Muscle of leg (tissue), 11 donors: Measurements from ENCODE around the gene ALDH18A1. TPM values are rescaled to one million over a fixed set of nuclear protein-coding genes. Genes with fewer than 3 reads are reported as not detected.
"Not testable (repeated sequence)": the region's sequence is repeated elsewhere in the genome, so short reads cannot be mapped to it uniquely, and the experiment has no call there.

Experiments
- DNase-seq: peaks from one replicate; pipeline ENCODE4 v3.0.0; 2013
- H3K27ac ChIP-seq: one replicate; pipeline ENCODE4 v1.5.1; 2013; ENCODE audit warnings: mild to moderate bottlenecking, low read length, control low read depth
- H3K27me3 ChIP-seq: one replicate; pipeline ENCODE4 v1.6.1; 2013; ENCODE audit warnings: low read length; ENCODE audit not compliant: control insufficient read depth, insufficient read depth
- H3K36me3 ChIP-seq: one replicate; pipeline ENCODE4 v1.6.1; 2013; ENCODE audit warnings: low read length; ENCODE audit not compliant: control insufficient read depth, insufficient read depth
- H3K4me1 ChIP-seq: one replicate; pipeline ENCODE4 v1.6.1; 2013; ENCODE audit warnings: low read length; ENCODE audit not compliant: control insufficient read depth, insufficient read depth
- H3K4me3 ChIP-seq: one replicate; pipeline ENCODE4 v1.5.1; 2013; ENCODE audit warnings: low read length, control low read depth
- H3K9me3 ChIP-seq: replicated peaks from 2 replicates; pipeline ENCODE4 v1.6.1; 2013; ENCODE audit warnings: low read depth, low read length; ENCODE audit not compliant: control insufficient read depth
- WGBS: methylation state at CpG from one replicate; pipeline ENCODE4 v1.1.5; 2013; ENCODE audit warnings: missing lambda C conversion rate; ENCODE audit not compliant: insufficient coverage; 5-methylcytosine and 5-hydroxymethylcytosine counted together
- polyA plus RNA-seq, 8 donors: library from polyadenylated mRNA; unstranded; fragments of 120-200 nt; gene quantifications; one replicate each; pipeline versions ENCODE4 v1.2.1 to v1.2.3, GENCODE V29; 2013; ENCODE audit warnings: inconsistent platforms in 1 of 8, low replicate concordance in 1 of 8; ENCODE audit not compliant: insufficient read length in 8 of 8, insufficient read depth in 1 of 8
- total RNA-seq: library from RNA; stranded (reverse); fragments of 120-200 nt; gene quantifications from one replicate; pipeline ENCODE4 v1.2.4, GENCODE V29; 2013

ALDH18A1 gene
- total and polyA plus RNA-seq, 9 donors, result 37.1 to 70.3 (median 45.5) TPM

DNA sequence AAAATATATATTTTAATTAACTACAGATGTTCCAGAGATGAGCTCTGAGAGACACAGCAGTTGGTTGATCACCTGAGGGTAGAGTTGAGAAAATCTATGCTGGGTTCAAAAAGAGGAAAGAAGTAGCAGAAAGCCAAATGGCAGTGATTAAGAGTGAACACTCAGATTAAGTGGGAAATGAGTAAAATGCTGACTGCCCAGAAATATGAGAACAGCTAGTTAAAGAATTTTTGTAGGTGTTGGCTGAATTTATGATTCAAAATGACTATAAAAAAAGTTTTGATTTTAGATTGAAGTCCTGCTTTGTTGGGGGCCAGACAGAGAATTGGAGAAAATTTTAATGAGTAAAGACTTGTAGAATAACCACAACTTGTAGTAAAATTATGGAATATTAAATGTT lies 27.5 kb upstream of the ALDH18A1 start:
- no peaks in the 10 kb centered on the region for H3K4me1 ChIP-seq
- no peaks in the 10 kb centered on the region for H3K27me3 ChIP-seq
- no peaks in the 10 kb centered on the region for H3K9me3 ChIP-seq
- H3K36me3 ChIP-seq, result peaks cover 46% of the 10 kb centered on the region
- DNase-seq, result no peak
- H3K27ac ChIP-seq, result no peak overlapping the region
- no peak overlapping the region for H3K4me3 ChIP-seq

DNA sequence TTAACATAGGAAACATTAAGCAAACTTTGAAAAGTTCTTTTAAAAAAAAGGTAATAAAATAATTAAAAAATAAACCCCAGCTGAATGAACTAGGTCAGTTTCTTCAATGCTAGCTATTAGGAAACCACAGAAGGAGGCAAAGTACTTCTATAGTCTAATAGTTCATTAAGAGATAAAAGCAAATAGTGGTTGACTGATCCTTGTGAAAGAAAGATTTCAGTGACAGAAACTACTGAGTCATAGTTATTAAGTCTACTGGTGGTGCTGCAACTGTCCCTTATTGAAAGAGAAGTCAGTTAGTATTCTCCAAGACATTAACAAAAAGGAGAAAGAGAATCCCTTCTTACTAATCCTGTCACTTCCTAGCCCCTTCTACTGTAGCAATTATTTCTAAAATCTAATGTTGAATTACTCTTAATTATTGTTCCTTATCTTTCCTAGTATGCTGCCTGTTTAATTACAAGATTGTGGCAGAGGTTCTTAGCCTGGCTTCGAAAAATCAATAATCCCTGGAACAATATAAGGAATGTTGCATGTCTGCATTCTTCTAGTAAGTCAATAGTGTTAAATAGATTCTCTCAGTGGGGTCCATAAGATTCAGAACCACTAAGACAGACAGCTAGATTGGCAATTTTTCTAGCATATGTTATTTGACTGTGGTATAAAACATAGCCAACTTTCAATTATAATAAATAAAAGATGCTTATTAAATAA lies 19.0 kb upstream of the ALDH18A1 start:
- H3K4me3 ChIP-seq, result no peak overlapping the region
- WGBS, result no CpG with 5 or more reads among the region's 1 CpG
- H3K36me3 ChIP-seq, result peaks cover 17% of the 10 kb centered on the region
- no peak overlapping the region for H3K27ac ChIP-seq
- H3K27me3 ChIP-seq, result no peaks in the 10 kb centered on the region
- H3K4me1 ChIP-seq, result no peaks in the 10 kb centered on the region
- H3K9me3 ChIP-seq, result no peaks in the 10 kb centered on the region
- DNase-seq, result no peak

DNA sequence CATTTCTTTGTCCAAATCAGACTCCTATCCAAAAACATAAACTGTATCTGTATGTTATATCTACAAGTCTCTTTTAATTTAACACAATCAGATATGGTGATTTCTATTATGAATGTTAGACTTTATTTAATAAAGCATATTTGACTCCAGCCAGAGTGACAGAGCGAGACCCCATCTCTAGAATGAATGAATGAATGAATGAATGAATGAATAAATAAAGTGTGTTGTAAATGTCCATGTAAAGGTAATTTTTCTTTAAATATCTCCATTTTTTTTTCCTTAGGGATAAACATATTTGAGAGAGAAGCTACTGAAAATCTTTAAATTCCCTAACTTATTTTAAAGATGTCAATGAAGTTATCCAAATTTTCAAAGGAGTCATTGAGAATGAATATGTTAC lies 18.1 kb upstream of the ALDH18A1 start:
- peaks cover 12% of the 10 kb centered on the region for H3K36me3 ChIP-seq
- no peaks in the 10 kb centered on the region for H3K4me1 ChIP-seq
- no peak overlapping the region for H3K4me3 ChIP-seq
- no CpG with 5 or more reads among the region's 1 CpG for WGBS
- no peak for DNase-seq
- no peak overlapping the region for H3K27ac ChIP-seq
- H3K27me3 ChIP-seq, result no peaks in the 10 kb centered on the region
- H3K9me3 ChIP-seq, result no peaks in the 10 kb centered on the region

DNA sequence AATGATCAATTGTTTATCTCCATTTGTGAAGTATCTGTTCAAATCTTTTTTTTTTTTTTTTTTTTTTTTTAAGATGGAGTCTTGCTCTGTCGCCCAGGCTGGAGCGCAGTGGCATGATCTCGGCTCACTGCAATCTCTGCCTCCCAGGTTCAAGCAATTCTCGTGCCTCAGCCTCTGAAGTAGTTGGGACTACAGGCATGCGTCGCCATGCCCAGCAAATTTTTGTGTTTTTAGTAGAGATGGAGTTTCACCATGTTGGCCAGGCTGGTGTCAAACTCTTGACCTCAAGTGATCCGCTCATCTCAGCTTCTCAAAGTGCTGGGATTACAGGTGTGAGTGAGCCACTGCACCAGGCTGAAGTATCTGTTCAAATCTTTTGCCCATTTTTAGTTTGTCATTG lies 16.1 kb upstream of the ALDH18A1 start:
- not testable (repeated sequence) for H3K27ac ChIP-seq, H3K4me1 ChIP-seq, H3K4me3 ChIP-seq, DNase-seq, H3K9me3 ChIP-seq, H3K27me3 ChIP-seq
- WGBS, result 97% methylated on average over 4 of the region's 7 CpGs
- H3K36me3 ChIP-seq, result peaks cover 14% of the 10 kb centered on the region

DNA sequence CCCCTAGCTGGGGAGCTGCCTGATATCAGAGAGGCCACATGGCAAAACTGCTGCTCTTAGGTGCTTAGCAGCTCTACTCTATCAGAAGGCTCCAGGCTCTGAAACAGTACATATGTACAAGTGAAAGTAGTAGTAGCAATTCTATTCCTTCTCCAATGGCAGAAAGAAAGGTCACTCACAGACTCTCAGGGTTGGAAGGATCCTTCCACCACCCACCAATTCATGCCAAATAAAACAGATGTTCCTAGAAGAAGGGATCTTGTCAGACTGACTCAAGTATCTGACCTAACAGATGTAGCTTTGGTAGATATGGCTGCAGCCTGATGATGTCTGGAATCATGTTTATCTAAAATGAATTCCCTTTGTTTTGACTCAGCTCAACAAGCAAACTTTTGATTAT lies 8.0 kb upstream of the ALDH18A1 start:
- H3K4me3 ChIP-seq, result no peak overlapping the region
- H3K27ac ChIP-seq, result no peak overlapping the region
- no peaks in the 10 kb centered on the region for H3K4me1 ChIP-seq
- DNase-seq, result no peak
- H3K36me3 ChIP-seq, result peaks cover 12% of the 10 kb centered on the region
- H3K9me3 ChIP-seq, result no peaks in the 10 kb centered on the region
- no peaks in the 10 kb centered on the region for H3K27me3 ChIP-seq

DNA sequence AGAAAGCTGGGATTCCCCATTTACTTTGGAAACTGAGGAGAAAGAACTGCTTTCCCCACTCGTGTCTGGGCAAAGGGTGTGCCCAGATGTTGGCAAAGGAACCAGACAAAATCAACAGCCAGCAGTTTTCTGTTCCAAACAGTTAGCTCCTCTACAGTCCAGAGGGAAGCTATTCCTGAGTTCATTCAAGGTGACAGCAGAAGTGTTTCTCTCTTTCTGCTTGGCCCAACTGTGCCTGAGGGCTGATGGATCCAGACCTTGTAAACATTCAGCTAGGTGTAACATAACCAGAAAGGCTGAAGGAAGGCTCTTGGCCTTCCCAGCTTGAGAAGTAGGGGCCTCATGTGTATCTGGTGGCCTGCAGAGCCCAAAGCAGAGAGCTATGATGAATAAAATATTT lies 7.0 kb upstream of the ALDH18A1 start:
- WGBS, result 57% methylated on average over 1 of the region's 1 CpG
- H3K27me3 ChIP-seq, result no peaks in the 10 kb centered on the region
- H3K27ac ChIP-seq, result no peak overlapping the region
- no peaks in the 10 kb centered on the region for H3K9me3 ChIP-seq
- no peaks in the 10 kb centered on the region for H3K4me1 ChIP-seq
- DNase-seq, result no peak
- H3K36me3 ChIP-seq, result peaks cover 9% of the 10 kb centered on the region
- no peak overlapping the region for H3K4me3 ChIP-seq

DNA sequence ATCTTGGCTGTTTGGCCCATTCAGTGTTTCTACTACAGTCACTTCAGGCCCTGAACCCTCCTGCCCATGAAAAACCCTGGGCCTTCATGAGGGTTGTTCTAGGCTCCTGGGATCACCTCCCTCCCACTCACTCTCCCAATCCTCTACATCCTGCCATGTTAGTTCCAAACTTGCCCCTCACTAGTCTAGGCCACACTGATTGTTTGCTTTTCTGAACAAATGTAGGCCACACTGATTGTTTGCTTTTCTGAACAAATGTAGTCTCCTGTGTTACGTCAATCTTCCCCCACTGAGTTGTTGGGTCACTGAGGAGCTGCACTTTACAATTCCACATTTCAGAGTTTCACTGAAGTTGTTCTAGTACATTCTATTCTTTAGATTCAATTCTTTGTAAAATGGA lies 5.3 kb upstream of the ALDH18A1 start:
- WGBS, result no CpG with 5 or more reads among the region's 1 CpG

DNA sequence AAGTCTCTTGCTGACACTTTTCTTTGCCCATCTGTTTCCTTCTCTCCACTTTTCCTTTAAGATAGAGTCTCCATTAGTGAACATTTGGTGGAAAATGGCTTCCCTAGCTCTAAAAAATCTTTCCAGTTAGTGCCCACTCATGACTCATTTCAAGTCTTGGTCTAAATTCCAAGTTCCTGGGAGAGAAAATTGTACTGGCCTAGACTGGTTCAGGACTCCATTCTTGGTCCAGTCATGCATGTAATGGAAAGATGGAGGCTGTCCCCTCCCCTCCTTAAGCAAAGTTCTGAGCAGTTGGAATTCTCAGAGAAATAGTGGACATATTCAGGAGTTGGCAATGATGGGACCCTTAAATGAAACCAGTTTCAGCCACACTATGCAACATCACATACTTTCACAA lies 3.8 kb upstream of the ALDH18A1 start:
- Histone ChIP-seq H3K27me3 (no peaks in the 10 kb centered on the region), H3K27ac (no peak overlapping the region), H3K9me3 (no peaks in the 10 kb centered on the region), H3K36me3 (peaks cover 7% of the 10 kb centered on the region), H3K4me3 (no peak overlapping the region), H3K4me1 (peaks cover 4% of the 10 kb centered on the region)
- DNase-seq, result no peak

More for the DNA sequence above, 5.3 kb upstream of the ALDH18A1 start:
- Histone ChIP-seq H3K4me1 (peaks cover 3% of the 10 kb centered on the region), H3K27ac (no peak overlapping the region), H3K36me3 (peaks cover 9% of the 10 kb centered on the region), H3K9me3 (no peaks in the 10 kb centered on the region), H3K4me3 (no peak overlapping the region), H3K27me3 (no peaks in the 10 kb centered on the region)
- DNase-seq, result no peak

DNA sequence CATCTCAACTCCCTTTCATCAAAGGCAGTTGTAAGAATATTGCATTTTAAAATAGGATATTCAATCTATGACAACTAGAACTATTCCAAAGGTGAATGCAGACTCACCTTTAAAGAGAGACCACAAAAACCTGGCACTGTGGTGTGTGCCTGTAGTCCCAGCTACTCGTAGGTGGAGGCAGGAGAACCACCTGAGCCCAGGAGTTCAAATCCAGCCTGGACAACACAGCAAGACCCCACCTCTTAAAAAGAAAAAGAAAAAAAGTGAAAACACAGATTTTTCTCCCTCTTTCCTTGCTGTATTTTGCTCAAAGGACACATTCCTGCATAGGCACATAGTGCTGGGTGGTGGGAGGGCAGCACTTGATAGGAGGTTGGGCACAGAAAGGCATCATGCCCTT lies 739 bp upstream of the ALDH18A1 start:
- H3K27ac ChIP-seq, result peak overlapping the region; percentile 71
- peak overlapping the region; percentile 87 for H3K4me3 ChIP-seq
- H3K27me3 ChIP-seq, result no peaks in the 10 kb centered on the region
- no peaks in the 10 kb centered on the region for H3K9me3 ChIP-seq
- H3K36me3 ChIP-seq, result peaks cover 6% of the 10 kb centered on the region
- no CpG with 5 or more reads among the region's 1 CpG for WGBS
- peaks cover 6% of the 10 kb centered on the region for H3K4me1 ChIP-seq
- DNase-seq, result no peak

DNA sequence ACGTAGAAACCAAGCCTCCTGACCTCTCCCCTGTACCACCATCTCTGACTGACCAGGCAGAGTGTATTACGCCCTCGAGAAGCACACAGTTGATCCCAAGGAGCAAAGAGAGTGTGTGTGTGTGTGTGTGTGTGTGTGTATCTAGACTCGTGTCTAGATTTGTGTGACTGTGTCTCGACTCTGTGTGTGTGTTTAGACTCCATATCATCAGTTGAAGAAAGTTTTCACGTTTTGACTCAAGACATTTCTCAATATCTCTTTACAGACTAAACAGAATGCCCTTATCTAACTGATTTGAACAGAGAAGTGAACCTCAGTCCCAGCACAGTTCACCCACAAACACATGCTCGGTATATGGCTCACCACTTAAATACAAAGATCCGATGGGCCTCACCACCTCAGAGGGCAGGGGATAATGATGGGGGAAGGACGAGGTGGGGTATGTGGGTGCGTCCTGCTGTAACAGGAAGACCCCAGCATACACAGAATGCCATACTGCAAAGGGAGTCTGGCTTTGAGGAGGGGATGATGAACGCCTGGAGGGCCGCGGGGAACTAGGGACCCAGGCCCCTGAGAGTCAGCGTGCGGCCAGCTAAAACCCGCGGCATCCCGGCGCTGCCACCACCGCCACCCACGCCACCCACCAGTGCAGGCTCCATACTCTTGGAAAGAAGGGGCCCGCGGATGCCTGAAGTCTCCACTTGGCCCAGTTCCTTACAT lies 780 bp downstream of the ALDH18A1 start:
- Histone ChIP-seq H3K27ac (peak overlapping the region; percentile 65), H3K4me3 (peak overlapping the region; percentile 87), H3K36me3 (peaks cover 13% of the 10 kb centered on the region), H3K27me3 (no peaks in the 10 kb centered on the region), H3K9me3 (peaks cover 2% of the 10 kb centered on the region), H3K4me1 (peaks cover 6% of the 10 kb centered on the region)
- peak; percentile 31 for DNase-seq
- 0% methylated on average over 13 of the region's 23 CpGs for WGBS
